ENCODE data around the gene DDX54.

Gene DDX54

GRCh38 chr12:113216027-113216426 is 30.7 kb upstream of the DDX54 start:
- Histone ChIP-seq H3K9ac (ENCODE audit: low read depth, low read length) (no peak overlapping the region), H3K4me2 (ENCODE audit: insufficient read depth, low read length) (no peak overlapping the region), H3K36me3 (ENCODE audit: insufficient read depth, low read length) (no peaks in the 10 kb centered on the region; the same call in 1 of the 2 replicates), H3K9me3 (ENCODE audit: insufficient read depth, low read length, severe bottlenecking) (no peaks in the 10 kb centered on the region), H3K79me2 (ENCODE audit: insufficient read depth, low read length) (peaks cover 8% of the 10 kb centered on the region; the same call in 1 of the 2 replicates), H2AFZ (ENCODE audit: low read depth, low read length) (no peak overlapping the region), H3K4me1 (ENCODE audit: insufficient read depth, low read length) (peaks cover 46% of the 10 kb centered on the region), H4K20me1 (ENCODE audit: insufficient read depth, low read length) (no peaks in the 10 kb centered on the region), H3K27ac (ENCODE audit: low read length) (no peak overlapping the region), H3K4me3 (ENCODE audit: low read depth in 1 of 2, low read length in 2 of 2) (no peak overlapping the region), H3K27me3 (ENCODE audit: insufficient read depth, low read length, poor library complexity) (no peaks in the 10 kb centered on the region)
- TF ChIP-seq CTCF (IDR thresholded peaks at IDR 0.05; ENCODE audit: borderline replicate concordance, extremely low read depth, low read length, poor library complexity, severe bottlenecking): no peak
- TF ChIP-seq EZH2 (IDR thresholded peaks at IDR 0.05; ENCODE audit: borderline replicate concordance, low read depth, low read length, severe bottlenecking): no peak
- no peak for ATAC-seq (ENCODE audit: insufficient read depth, low read depth)
- DNase-seq: no peak

DNA sequence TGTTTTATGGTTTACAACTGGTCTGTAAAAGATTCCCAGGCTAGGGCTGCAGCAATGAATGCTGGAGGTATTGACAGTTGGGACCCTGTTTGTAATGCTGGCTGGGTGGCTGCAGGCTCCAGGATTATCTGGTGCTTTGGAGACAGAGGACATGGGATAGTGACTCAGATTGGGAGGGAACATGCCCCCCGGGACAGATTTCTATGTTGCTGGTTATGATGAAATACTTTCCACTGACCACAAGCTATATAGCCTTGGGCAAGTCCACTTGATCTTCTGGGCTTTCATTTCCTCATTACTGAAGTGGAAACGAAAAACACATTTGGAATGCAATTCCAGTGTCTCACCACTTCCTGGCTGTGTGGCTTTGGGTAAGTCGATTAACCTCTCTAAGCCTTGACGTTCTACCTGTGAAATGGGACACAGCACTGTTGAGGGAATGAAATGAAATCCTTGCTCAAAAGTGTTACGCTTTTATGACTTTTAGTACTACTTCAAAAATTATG is 29.7 kb upstream of the DDX54 start:
- Histone ChIP-seq H3K36me3 (ENCODE audit: insufficient read depth, low read length) (no peaks in the 10 kb centered on the region; the same call in 1 of the 2 replicates), H3K27me3 (ENCODE audit: insufficient read depth, low read length, poor library complexity) (no peaks in the 10 kb centered on the region), H3K4me1 (ENCODE audit: insufficient read depth, low read length) (peaks cover 48% of the 10 kb centered on the region), H3K27ac (ENCODE audit: low read length) (peak overlapping the region; percentile 39; the same call in 1 of the 2 replicates), H3K4me2 (ENCODE audit: insufficient read depth, low read length) (no peak overlapping the region), H3K9me3 (ENCODE audit: insufficient read depth, low read length, severe bottlenecking) (no peaks in the 10 kb centered on the region), H4K20me1 (ENCODE audit: insufficient read depth, low read length) (no peaks in the 10 kb centered on the region), H2AFZ (ENCODE audit: low read depth, low read length) (no peak overlapping the region), H3K79me2 (ENCODE audit: insufficient read depth, low read length) (peaks cover 13% of the 10 kb centered on the region; the same call in 1 of the 2 replicates), H3K4me3 (ENCODE audit: low read depth in 1 of 2, low read length in 2 of 2) (no peak overlapping the region), H3K9ac (ENCODE audit: low read depth, low read length) (no peak overlapping the region)
- ATAC-seq (ENCODE audit: insufficient read depth, low read depth) (peak; percentile 60), DNase-seq (no peak)
- TF ChIP-seq EZH2 (IDR thresholded peaks at IDR 0.05; ENCODE audit: borderline replicate concordance, low read depth, low read length, severe bottlenecking): no peak
- TF ChIP-seq CTCF (IDR thresholded peaks at IDR 0.05; ENCODE audit: borderline replicate concordance, extremely low read depth, low read length, poor library complexity, severe bottlenecking): no peak

GRCh38 chr12:113211160-113211559 is 25.9 kb upstream of the DDX54 start:
- H3K79me2 ChIP-seq (ENCODE audit: insufficient read depth, low read length): peaks cover 12% of the 10 kb centered on the region; the same call in 1 of the 2 replicates
- no peak for TF ChIP-seq CTCF (IDR thresholded peaks at IDR 0.05; ENCODE audit: borderline replicate concordance, extremely low read depth, low read length, poor library complexity, severe bottlenecking)
- no peak for TF ChIP-seq EZH2 (IDR thresholded peaks at IDR 0.05; ENCODE audit: borderline replicate concordance, low read depth, low read length, severe bottlenecking)
- H3K4me1 ChIP-seq (ENCODE audit: insufficient read depth, low read length): peaks cover 66% of the 10 kb centered on the region
- no peaks in the 10 kb centered on the region for H4K20me1 ChIP-seq (ENCODE audit: insufficient read depth, low read length)
- H3K27ac ChIP-seq (ENCODE audit: low read length): peak overlapping the region; percentile 44; the same call in 1 of the 2 replicates
- ATAC-seq (ENCODE audit: insufficient read depth, low read depth): no peak
- H2AFZ ChIP-seq (ENCODE audit: low read depth, low read length): no peak overlapping the region
- no peaks in the 10 kb centered on the region for H3K9me3 ChIP-seq (ENCODE audit: insufficient read depth, low read length, severe bottlenecking)
- no peak overlapping the region for H3K4me2 ChIP-seq (ENCODE audit: insufficient read depth, low read length)
- H3K4me3 ChIP-seq (ENCODE audit: low read depth in 1 of 2, low read length in 2 of 2): no peak overlapping the region
- no peaks in the 10 kb centered on the region for H3K27me3 ChIP-seq (ENCODE audit: insufficient read depth, low read length, poor library complexity)
- no peaks in the 10 kb centered on the region; the same call in 1 of the 2 replicates for H3K36me3 ChIP-seq (ENCODE audit: insufficient read depth, low read length)
- DNase-seq: no peak
- H3K9ac ChIP-seq (ENCODE audit: low read depth, low read length): no peak overlapping the region

Measured in DND-41 (cell line).